DOHH2 (cell line): ENCODE data around the gene OVCA2.

Experiments used
- CTCF ChIP-seq: fragments of 200-600 bp; sonication (generic); IDR thresholded peaks from one replicate; pipeline ENCODE4 v1.5.1; 2014; ENCODE audit warnings: antibody characterized with exemption, mild to moderate bottlenecking, low read depth, low read length; ENCODE audit not compliant: poor library complexity, severe bottlenecking
- EZH2phosphoT487 ChIP-seq: fragments of 200-600 bp; sonication (generic); IDR thresholded peaks from 2 replicates; pipeline ENCODE4 v1.6.1; 2017; ENCODE audit warnings: borderline replicate concordance, mild to moderate bottlenecking, antibody characterized with exemption, low read length, moderate library complexity, mixed read lengths

GRCh38 chr17:2025220-2025621 is 16.6 kb upstream of the OVCA2 start, which contains the start of gene RTN4RL1:
- no peak for TF ChIP-seq EZH2phosphoT487
- TF ChIP-seq CTCF, result no peak
